Measurements from ENCODE around the gene ABCB11. TPM values are rescaled to one million over a fixed set of nuclear protein-coding genes. Genes with fewer than 3 reads are reported as not detected.

ABCB11 gene
- total RNA-seq, 1 donor from 2014 or later, result not detected

GRCh38 chr2:169029341-169029740 is 1.8 kb downstream of the ABCB11 start:
- Histone ChIP-seq H2AFZ (replicated peaks) (no peak overlapping the region), H3K9me3 (ENCODE audit: low read depth) (no peaks in the 10 kb centered on the region), H3K9ac (no peak overlapping the region), H3K4me2 (no peak overlapping the region), H3K36me3 (no peaks in the 10 kb centered on the region), H4K20me1 (ENCODE audit: low read depth) (no peaks in the 10 kb centered on the region), H3K27me3 (no peaks in the 10 kb centered on the region), H3F3A (ENCODE audit: low read depth) (no peaks in the 10 kb centered on the region), H3K27ac (no peak overlapping the region), H3K79me2 (ENCODE audit: low read depth) (no peaks in the 10 kb centered on the region), H3K4me1 (no peaks in the 10 kb centered on the region), H3K4me3 (no peak overlapping the region)
- TF ChIP-seq EZH2phosphoT487 (IDR thresholded peaks at IDR 0.05), result no peak
- TF ChIP-seq EZH2 (IDR thresholded peaks at IDR 0.05), result no peak
- no peak for TF ChIP-seq CTCF (IDR thresholded peaks at IDR 0.05)
- no peaks in the 10 kb centered on the region for H3K4me1 Mint-ChIP-seq
- no peaks in the 10 kb centered on the region for H3K9me3 Mint-ChIP-seq
- H3K27me3 Mint-ChIP-seq (ENCODE audit: insufficient read depth, low read depth), result no peaks in the 10 kb centered on the region
- H3K27ac Mint-ChIP-seq, result no peak overlapping the region
- no peak for DNase-seq (ENCODE audit: low spot score)
- H3K36me3 Mint-ChIP-seq, result no peaks in the 10 kb centered on the region
- H3K4me3 Mint-ChIP-seq, result no peak overlapping the region

DNA sequence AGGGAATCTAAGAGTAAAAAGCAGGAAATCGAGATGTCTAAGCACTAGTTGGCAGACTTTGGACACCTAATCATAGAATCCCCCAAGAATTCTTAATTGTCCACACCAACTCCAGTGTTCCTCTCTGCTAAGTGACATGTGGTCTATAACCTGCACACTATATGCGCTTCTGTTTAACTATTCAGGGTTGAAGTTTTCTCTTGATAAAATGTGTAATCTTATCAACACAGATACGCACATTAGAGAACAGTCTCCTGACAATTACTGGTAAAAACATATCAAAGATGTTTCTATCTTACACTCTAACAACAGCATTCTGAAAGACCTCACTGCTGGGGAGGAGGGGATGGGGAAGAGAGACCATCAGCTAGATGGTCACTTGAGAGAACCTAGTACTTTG is 3.9 kb downstream of the ABCB11 start:
- Histone ChIP-seq H3K9ac (no peak overlapping the region), H3K79me2 (ENCODE audit: low read depth) (no peaks in the 10 kb centered on the region), H3K36me3 (no peaks in the 10 kb centered on the region), H3K4me2 (no peak overlapping the region), H3K4me3 (no peak overlapping the region), H2AFZ (replicated peaks) (no peak overlapping the region), H3K9me3 (ENCODE audit: low read depth) (no peaks in the 10 kb centered on the region), H3K27me3 (no peaks in the 10 kb centered on the region), H3F3A (ENCODE audit: low read depth) (no peaks in the 10 kb centered on the region), H3K27ac (no peak overlapping the region), H4K20me1 (ENCODE audit: low read depth) (no peaks in the 10 kb centered on the region), H3K4me1 (no peaks in the 10 kb centered on the region)
- no peak for DNase-seq (ENCODE audit: low spot score)
- Mint-ChIP-seq H3K4me1 (no peaks in the 10 kb centered on the region), H3K4me3 (no peak overlapping the region), H3K27me3 (ENCODE audit: insufficient read depth, low read depth) (no peaks in the 10 kb centered on the region), H3K9me3 (no peaks in the 10 kb centered on the region), H3K27ac (no peak overlapping the region), H3K36me3 (no peaks in the 10 kb centered on the region)
- TF ChIP-seq EZH2phosphoT487 (IDR thresholded peaks at IDR 0.05), result no peak
- TF ChIP-seq CTCF (IDR thresholded peaks at IDR 0.05), result no peak
- TF ChIP-seq EZH2 (IDR thresholded peaks at IDR 0.05), result no peak

- Histone ChIP-seq H4K20me1 (ENCODE audit: low read depth) (no peaks in the 10 kb centered on the region), H3K4me2 (no peak overlapping the region), H3K4me3 (no peak overlapping the region), H3K36me3 (no peaks in the 10 kb centered on the region), H3K27me3 (no peaks in the 10 kb centered on the region), H3K27ac (no peak overlapping the region), H3K79me2 (ENCODE audit: low read depth) (no peaks in the 10 kb centered on the region), H2AFZ (replicated peaks) (no peak overlapping the region), H3K9ac (no peak overlapping the region), H3F3A (ENCODE audit: low read depth) (no peaks in the 10 kb centered on the region), H3K9me3 (ENCODE audit: low read depth) (no peaks in the 10 kb centered on the region), H3K4me1 (no peaks in the 10 kb centered on the region)
- Mint-ChIP-seq H3K9me3 (no peaks in the 10 kb centered on the region), H3K27me3 (ENCODE audit: insufficient read depth, low read depth) (no peaks in the 10 kb centered on the region), H3K4me3 (no peak overlapping the region), H3K36me3 (no peaks in the 10 kb centered on the region), H3K4me1 (no peaks in the 10 kb centered on the region), H3K27ac (no peak overlapping the region)
- TF ChIP-seq EZH2 (IDR thresholded peaks at IDR 0.05) (no peak), EZH2phosphoT487 (IDR thresholded peaks at IDR 0.05) (no peak), CTCF (IDR thresholded peaks at IDR 0.05) (no peak)
- DNase-seq (ENCODE audit: low spot score), result no peak
Observed at GRCh38 chr2:169026056-169026455, 5.1 kb downstream of the ABCB11 start.

All from neural progenitor cell (in vitro differentiated cells).